Trophoblast cell (in vitro differentiated cells and primary cell): ENCODE data around the gene PNPO.
"Not testable (repeated sequence)": the region's sequence is repeated elsewhere in the genome, so short reads cannot be mapped to it uniquely, and the experiment has no call there.

ENCODE experiments used
- DNase-seq, 2 donors: peaks; one replicate each; pipeline ENCODE4 v3.0.0-alpha.2; 2016
- H2AFZ ChIP-seq: 2 replicates; pipeline ENCODE4 v1.6.1; 2013; ENCODE audit warnings: low read length, moderate library complexity, mild to moderate bottlenecking; ENCODE audit not compliant: insufficient read depth, poor library complexity
- H2AK5ac ChIP-seq: 2 replicates; pipeline ENCODE4 v1.6.1; 2013; ENCODE audit warnings: mild to moderate bottlenecking, low read length
- H2BK120ac ChIP-seq: 2 replicates; pipeline ENCODE4 v1.6.1; 2013; ENCODE audit warnings: low read length, mild to moderate bottlenecking, moderate library complexity; ENCODE audit not compliant: insufficient read depth, poor library complexity
- H2BK12ac ChIP-seq: 2 replicates; pipeline ENCODE4 v1.6.1; 2013; ENCODE audit warnings: mild to moderate bottlenecking, low read length, moderate library complexity
- H2BK5ac ChIP-seq: 2 replicates; pipeline ENCODE4 v1.6.1; 2013; ENCODE audit warnings: low read length, low read depth, moderate library complexity, mild to moderate bottlenecking; ENCODE audit not compliant: poor library complexity
- H3K14ac ChIP-seq: 2 replicates; pipeline ENCODE4 v1.6.1; 2013; ENCODE audit warnings: mild to moderate bottlenecking, low read length
- H3K18ac ChIP-seq: 2 replicates; pipeline ENCODE4 v1.6.1; 2013; ENCODE audit warnings: mild to moderate bottlenecking, low read length
- H3K23ac ChIP-seq: 2 replicates; pipeline ENCODE4 v1.6.1; 2013; ENCODE audit warnings: low read length
- H3K27ac ChIP-seq: 2 replicates; pipeline ENCODE4 v1.5.1; 2013; ENCODE audit warnings: low read depth, mild to moderate bottlenecking, inconsistent platforms, low read length, moderate library complexity
- H3K27me3 ChIP-seq: 2 replicates; pipeline ENCODE4 v1.6.1; 2013; ENCODE audit warnings: inconsistent platforms, mild to moderate bottlenecking, low read length, moderate library complexity; ENCODE audit not compliant: insufficient read depth
- H3K36me3 ChIP-seq, 2 experiments: 1 replicate in 1 of 2; 2 replicates in 1 of 2; pipeline ENCODE4 v1.6.1; 2013; ENCODE audit warnings: low read length in 2 of 2, mild to moderate bottlenecking in 2 of 2, moderate library complexity in 1 of 2; ENCODE audit not compliant: insufficient read depth in 2 of 2, control insufficient read depth in 1 of 2
- H3K4ac ChIP-seq: 2 replicates; pipeline ENCODE4 v1.6.1; 2013; ENCODE audit warnings: low read depth, mild to moderate bottlenecking, low read length, moderate library complexity
- H3K4me1 ChIP-seq, 2 experiments: 1 replicate in 1 of 2; 2 replicates in 1 of 2; pipeline ENCODE4 v1.6.1; 2013; ENCODE audit warnings: low read length in 2 of 2, mild to moderate bottlenecking in 2 of 2, moderate library complexity in 1 of 2; ENCODE audit not compliant: insufficient read depth in 2 of 2, control insufficient read depth in 1 of 2
- H3K4me2 ChIP-seq: 2 replicates; pipeline ENCODE4 v1.6.1; 2013; ENCODE audit warnings: inconsistent platforms, mild to moderate bottlenecking, low read length, moderate library complexity
- H3K4me3 ChIP-seq: 2 replicates; pipeline ENCODE4 v1.5.1; 2013; ENCODE audit warnings: mild to moderate bottlenecking, low read depth, low read length, inconsistent platforms
- H3K79me1 ChIP-seq: one replicate; pipeline ENCODE4 v1.6.1; 2013; ENCODE audit warnings: low read length
- H3K79me2 ChIP-seq: 2 replicates; pipeline ENCODE4 v1.6.1; 2013; ENCODE audit warnings: low read length, mild to moderate bottlenecking; ENCODE audit not compliant: control insufficient read depth, insufficient read depth, poor library complexity
- H3K9ac ChIP-seq: 2 replicates; pipeline ENCODE4 v1.6.1; 2013; ENCODE audit warnings: mild to moderate bottlenecking, low read length
- H3K9me3 ChIP-seq: 2 replicates; pipeline ENCODE4 v1.6.1; 2013; ENCODE audit warnings: low read depth, mild to moderate bottlenecking, control low read depth, inconsistent platforms, low read length; ENCODE audit not compliant: insufficient read depth
- H4K12ac ChIP-seq: 2 replicates; pipeline ENCODE4 v1.6.1; 2013; ENCODE audit warnings: low read depth, mild to moderate bottlenecking, low read length, moderate library complexity
- H4K8ac ChIP-seq: 2 replicates; pipeline ENCODE4 v1.6.1; 2013; ENCODE audit warnings: low read depth, mild to moderate bottlenecking, low read length, moderate library complexity
- H4K91ac ChIP-seq: one replicate; pipeline ENCODE4 v1.6.1; 2013; ENCODE audit warnings: low read depth, mild to moderate bottlenecking, low read length, moderate library complexity
- WGBS: extraction: QIAGEN DNeasy Blood & Tissue Kit; methylation state at CpG from one replicate; pipeline ENCODE4 v1.1.7; 2013; ENCODE audit warnings: missing lambda C conversion rate; ENCODE audit not compliant: insufficient read length, insufficient coverage; ENCODE audit errors: extremely low coverage; 5-methylcytosine and 5-hydroxymethylcytosine counted together

PNPO gene

GRCh38 chr17:47988445-47988844 lies 47.1 kb downstream of the PNPO start:
- H2BK12ac ChIP-seq, H3K4me1 ChIP-seq, H3K27me3 ChIP-seq, H3K4me2 ChIP-seq, H2AFZ ChIP-seq, H3K79me1 ChIP-seq, H4K8ac ChIP-seq, H3K27ac ChIP-seq, H3K36me3 ChIP-seq, H3K9ac ChIP-seq, DNase-seq, H3K9me3 ChIP-seq, H2AK5ac ChIP-seq, H3K23ac ChIP-seq, H3K14ac ChIP-seq, H3K4me3 ChIP-seq, H3K18ac ChIP-seq, H3K4ac ChIP-seq, H2BK5ac ChIP-seq, H2BK120ac ChIP-seq, H4K91ac ChIP-seq, H4K12ac ChIP-seq, H3K79me2 ChIP-seq: not testable (repeated sequence)
- WGBS: no CpG with 5 or more reads among the region's 1 CpG

- no peak overlapping the region for H2AK5ac ChIP-seq
- H4K12ac ChIP-seq: no peak overlapping the region
- H3K36me3 ChIP-seq: peaks cover 0 to 2% of the 10 kb centered on the region in 2 experiments
- no peaks in the 10 kb centered on the region for H3K27me3 ChIP-seq
- no peak overlapping the region for H3K14ac ChIP-seq
- H2BK12ac ChIP-seq: no peak overlapping the region
- no peak overlapping the region for H3K9ac ChIP-seq
- H3K18ac ChIP-seq: no peak overlapping the region
- H2BK120ac ChIP-seq: no peak overlapping the region
- H2BK5ac ChIP-seq: no peak overlapping the region
- H3K4me2 ChIP-seq: no peak overlapping the region
- peaks cover 6 to 7% of the 10 kb centered on the region in 2 experiments for H3K4me1 ChIP-seq
- no peak overlapping the region for H3K23ac ChIP-seq
- no peak overlapping the region for H4K8ac ChIP-seq
- peaks cover 5% of the 10 kb centered on the region for H3K9me3 ChIP-seq
- no peak overlapping the region for H3K27ac ChIP-seq
- H4K91ac ChIP-seq: no peak overlapping the region
- no peak overlapping the region for H3K4me3 ChIP-seq
- DNase-seq: no peak
- no peak overlapping the region for H2AFZ ChIP-seq
- WGBS: no CpG with 5 or more reads among the region's 10 CpGs
- no peak overlapping the region for H3K4ac ChIP-seq
- H3K79me1 ChIP-seq: no peaks in the 10 kb centered on the region
- H3K79me2 ChIP-seq: no peaks in the 10 kb centered on the region
Measured at GRCh38 chr17:47989159-47989558, 47.8 kb downstream of the PNPO start.

DNA sequence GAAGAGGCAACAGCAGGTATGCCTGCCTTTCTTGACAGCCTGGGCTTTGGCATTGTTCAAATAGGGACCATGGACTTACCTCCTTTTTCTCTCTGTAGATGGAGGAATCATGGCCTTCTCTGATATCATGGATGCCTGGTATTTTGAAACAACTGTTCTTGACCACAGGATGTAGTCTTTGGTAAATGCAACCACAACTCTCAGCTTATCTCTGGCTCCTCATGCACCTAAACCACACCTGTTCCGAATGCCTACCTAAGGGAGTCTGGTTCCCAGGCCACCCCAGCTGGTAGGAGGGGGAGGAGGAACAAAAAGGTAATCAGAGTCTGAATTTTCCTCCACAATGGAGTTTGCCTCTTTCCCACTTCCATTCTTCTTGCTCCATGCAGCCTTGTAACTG lies 48.3 kb downstream of the PNPO start:
- no peak overlapping the region for H3K27ac ChIP-seq
- peaks cover 5% of the 10 kb centered on the region for H3K9me3 ChIP-seq
- no peaks in the 10 kb centered on the region for H3K79me1 ChIP-seq
- H2AK5ac ChIP-seq: no peak overlapping the region
- no peak overlapping the region for H3K4me2 ChIP-seq
- H2BK5ac ChIP-seq: no peak overlapping the region
- peaks cover 0 to 2% of the 10 kb centered on the region in 2 experiments for H3K36me3 ChIP-seq
- H4K12ac ChIP-seq: no peak overlapping the region
- peaks cover 6 to 7% of the 10 kb centered on the region in 2 experiments for H3K4me1 ChIP-seq
- H4K8ac ChIP-seq: no peak overlapping the region
- no peak overlapping the region for H3K4me3 ChIP-seq
- WGBS: no CpG with 5 or more reads among the region's 1 CpG
- no peak overlapping the region for H3K9ac ChIP-seq
- H2BK120ac ChIP-seq: no peak overlapping the region
- no peak for DNase-seq
- no peak overlapping the region for H2BK12ac ChIP-seq
- H3K18ac ChIP-seq: no peak overlapping the region
- H3K23ac ChIP-seq: no peak overlapping the region
- H2AFZ ChIP-seq: no peak overlapping the region
- H3K79me2 ChIP-seq: no peaks in the 10 kb centered on the region
- H4K91ac ChIP-seq: no peak overlapping the region
- no peak overlapping the region for H3K14ac ChIP-seq
- no peaks in the 10 kb centered on the region for H3K27me3 ChIP-seq
- H3K4ac ChIP-seq: no peak overlapping the region

GRCh38 chr17:47990962-47991731 lies 49.8 kb downstream of the PNPO start:
- Histone ChIP-seq H3K27me3 (no peaks in the 10 kb centered on the region), H2BK5ac (no peak overlapping the region)
- WGBS: no CpG with 5 or more reads among the region's 14 CpGs

More at GRCh38 chr17:47990962-47991731, 49.8 kb downstream of the PNPO start:
- no peak overlapping the region for H4K8ac ChIP-seq
- H3K14ac ChIP-seq: no peak overlapping the region
- no peak overlapping the region for H3K27ac ChIP-seq
- H3K4me1 ChIP-seq: peaks cover 7 to 15% of the 10 kb centered on the region in 2 experiments
- H3K4ac ChIP-seq: no peak overlapping the region
- no peak overlapping the region for H3K23ac ChIP-seq
- no peaks in the 10 kb centered on the region for H3K79me2 ChIP-seq
- DNase-seq: no peak
- H4K12ac ChIP-seq: no peak overlapping the region
- no peak overlapping the region for H2AK5ac ChIP-seq
- no peak overlapping the region for H4K91ac ChIP-seq
- H3K9me3 ChIP-seq: peaks cover 7% of the 10 kb centered on the region
- no peak overlapping the region for H2BK12ac ChIP-seq
- H3K79me1 ChIP-seq: no peaks in the 10 kb centered on the region
- no peak overlapping the region for H2AFZ ChIP-seq
- no peaks in the 10 kb centered on the region for H3K36me3 ChIP-seq
- H3K4me2 ChIP-seq: no peak overlapping the region
- H3K4me3 ChIP-seq: no peak overlapping the region
- H3K18ac ChIP-seq: no peak overlapping the region
- H2BK120ac ChIP-seq: no peak overlapping the region
- no peak overlapping the region for H3K9ac ChIP-seq
